NCI-H1417 (cell line): ENCODE data around the gene HIGD1C.

Experiments
- DNase-seq, 3 experiments: peaks; one replicate each; lab custom pipeline; 2025; lab: John Stamatoyannopoulos, UW

HIGD1C gene

GRCh38 chr12:51018956-51019355, 66.6 kb downstream of the HIGD1C start:
- no peak for DNase-seq

DNA sequence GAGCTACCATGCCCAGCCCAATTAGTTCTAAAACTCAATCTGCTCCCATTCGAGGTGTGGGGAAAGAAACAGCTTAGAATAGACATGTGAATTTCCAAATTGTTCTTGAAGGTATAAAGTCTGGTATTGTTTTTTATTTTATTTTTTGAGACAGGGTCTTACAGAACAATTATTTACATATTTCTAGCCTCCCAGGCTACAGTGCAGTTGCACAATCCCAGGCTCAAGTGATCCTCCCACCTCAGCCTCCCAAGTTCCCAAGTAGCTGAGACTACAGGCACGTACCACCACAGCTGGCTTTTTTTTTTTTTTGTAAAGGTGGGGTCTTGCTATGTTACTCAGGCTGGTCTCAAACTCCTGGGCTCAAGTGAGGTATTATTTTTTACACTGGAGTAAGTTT, 67.6 kb downstream of the HIGD1C start:
- DNase-seq, result no peak
